ENCODE measurements around the gene PDE4D. TPM values are rescaled to one million over a fixed set of nuclear protein-coding genes. Genes with fewer than 3 reads are reported as not detected.

Gene PDE4D
- total RNA-seq, 1 experiment from 2014 or later = 11.6 TPM

DNA sequence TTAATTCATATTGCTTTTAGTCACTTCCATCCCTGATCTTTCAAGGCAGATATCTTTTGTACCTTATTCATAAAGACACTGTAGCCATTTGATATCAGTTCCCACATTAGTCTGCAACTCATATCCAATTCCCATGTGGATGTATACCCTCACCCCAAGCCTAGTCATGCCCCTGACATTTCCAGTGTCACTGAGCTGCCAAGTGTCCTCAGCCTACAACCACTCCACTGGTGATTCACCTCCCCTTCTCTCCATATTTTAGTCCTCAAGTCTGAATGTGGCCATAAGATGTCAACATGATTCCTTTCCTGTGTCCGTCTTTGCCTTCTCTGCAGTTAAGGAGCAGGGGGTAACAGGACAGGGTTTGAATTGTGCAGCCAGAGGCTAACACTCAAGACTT is 963.8 kb downstream of the PDE4D start:
- Mint-ChIP-seq H3K36me3 (ENCODE audit: insufficient read depth, unreplicated experiment) (no peaks in the 10 kb centered on the region), H3K4me3 (ENCODE audit: low read depth, unreplicated experiment) (no peak overlapping the region), H3K27me3 (ENCODE audit: unreplicated experiment) (peaks cover 86% of the 10 kb centered on the region), H3K9me3 (ENCODE audit: low read depth, unreplicated experiment) (peaks cover 2% of the 10 kb centered on the region), H3K27ac (ENCODE audit: unreplicated experiment) (no peak overlapping the region), H3K4me1 (ENCODE audit: low read depth, unreplicated experiment) (no peaks in the 10 kb centered on the region)
- TF ChIP-seq, protein P1, sequence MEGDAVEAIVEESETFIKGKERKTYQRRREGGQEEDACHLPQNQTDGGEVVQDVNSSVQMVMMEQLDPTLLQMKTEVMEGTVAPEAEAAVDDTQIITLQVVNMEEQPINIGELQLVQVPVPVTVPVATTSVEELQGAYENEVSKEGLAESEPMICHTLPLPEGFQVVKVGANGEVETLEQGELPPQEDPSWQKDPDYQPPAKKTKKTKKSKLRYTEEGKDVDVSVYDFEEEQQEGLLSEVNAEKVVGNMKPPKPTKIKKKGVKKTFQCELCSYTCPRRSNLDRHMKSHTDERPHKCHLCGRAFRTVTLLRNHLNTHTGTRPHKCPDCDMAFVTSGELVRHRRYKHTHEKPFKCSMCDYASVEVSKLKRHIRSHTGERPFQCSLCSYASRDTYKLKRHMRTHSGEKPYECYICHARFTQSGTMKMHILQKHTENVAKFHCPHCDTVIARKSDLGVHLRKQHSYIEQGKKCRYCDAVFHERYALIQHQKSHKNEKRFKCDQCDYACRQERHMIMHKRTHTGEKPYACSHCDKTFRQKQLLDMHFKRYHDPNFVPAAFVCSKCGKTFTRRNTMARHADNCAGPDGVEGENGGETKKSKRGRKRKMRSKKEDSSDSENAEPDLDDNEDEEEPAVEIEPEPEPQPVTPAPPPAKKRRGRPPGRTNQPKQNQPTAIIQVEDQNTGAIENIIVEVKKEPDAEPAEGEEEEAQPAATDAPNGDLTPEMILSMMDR (IDR thresholded peaks at IDR 0.05; ENCODE audit: unreplicated experiment) = no peak
- no TSS peak for BruUV-seq (replicated peaks)
- CTCF ChIA-PET = interaction anchor here (0.6 kb wide), 1 partner anchor 38 kb away, joined by 7 read pairs; no protein-coding TSS in a partner anchor
- intact Hi-C loops (cut with micrococcal nuclease; ENCODE audit: unreplicated experiment) = no loop called here
- DNase-seq = no peak

DNA sequence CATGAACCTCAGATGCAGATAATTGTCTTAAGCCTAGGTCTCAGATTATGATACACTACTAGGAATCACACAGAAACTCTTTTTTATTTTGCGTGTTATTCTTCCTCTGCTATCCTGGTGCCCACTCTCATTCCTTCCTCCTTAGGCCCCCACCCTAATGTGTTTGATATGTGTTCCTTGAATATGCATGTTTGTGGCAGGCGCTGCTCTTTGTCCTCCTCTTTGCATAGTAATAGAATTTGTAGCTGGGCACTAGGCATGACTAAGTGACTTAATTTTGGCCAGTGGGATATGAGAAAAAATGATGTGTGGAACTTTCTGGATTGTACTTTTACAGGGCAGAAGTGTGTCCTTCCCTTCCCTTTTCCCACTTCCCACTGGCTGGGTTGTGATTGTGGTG is 965.6 kb downstream of the PDE4D start:
- Mint-ChIP-seq H3K27ac (ENCODE audit: unreplicated experiment) (no peak overlapping the region), H3K4me1 (ENCODE audit: low read depth, unreplicated experiment) (no peaks in the 10 kb centered on the region), H3K27me3 (ENCODE audit: unreplicated experiment) (peaks cover 97% of the 10 kb centered on the region), H3K9me3 (ENCODE audit: low read depth, unreplicated experiment) (peaks cover 2% of the 10 kb centered on the region), H3K36me3 (ENCODE audit: insufficient read depth, unreplicated experiment) (no peaks in the 10 kb centered on the region), H3K4me3 (ENCODE audit: low read depth, unreplicated experiment) (no peak overlapping the region)
- DNase-seq = no peak
- CTCF ChIA-PET = no interaction called here
- no TSS peak for BruUV-seq (replicated peaks)
- TF ChIP-seq, protein P1 (IDR thresholded peaks at IDR 0.05; ENCODE audit: unreplicated experiment) = no peak
- intact Hi-C loops (cut with micrococcal nuclease; ENCODE audit: unreplicated experiment) = no loop called here

DNA sequence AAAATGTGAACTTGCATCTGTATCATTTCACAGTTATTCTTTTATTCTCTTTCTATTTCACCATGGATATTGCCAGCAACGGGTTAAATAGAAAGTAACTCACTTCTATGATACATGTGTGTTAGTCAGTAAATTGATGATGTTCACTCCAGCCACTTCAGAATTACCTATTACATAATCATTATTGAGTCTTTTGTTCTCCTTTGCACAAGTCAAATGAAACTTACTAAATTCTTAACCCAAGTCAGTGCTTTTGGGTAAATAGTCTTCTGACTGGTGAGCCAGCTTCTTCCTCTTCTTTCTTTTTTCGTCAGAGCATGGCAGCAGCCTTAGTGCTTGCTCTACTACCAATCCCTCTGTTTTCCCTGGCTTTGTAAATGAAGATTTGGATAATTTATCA is 966.3 kb downstream of the PDE4D start:
- no peak for DNase-seq
- Mint-ChIP-seq H3K4me1 (ENCODE audit: low read depth, unreplicated experiment) (no peaks in the 10 kb centered on the region), H3K27me3 (ENCODE audit: unreplicated experiment) (peaks cover 97% of the 10 kb centered on the region), H3K36me3 (ENCODE audit: insufficient read depth, unreplicated experiment) (no peaks in the 10 kb centered on the region), H3K9me3 (ENCODE audit: low read depth, unreplicated experiment) (peaks cover 2% of the 10 kb centered on the region), H3K4me3 (ENCODE audit: low read depth, unreplicated experiment) (no peak overlapping the region), H3K27ac (ENCODE audit: unreplicated experiment) (no peak overlapping the region)
- TF ChIP-seq, protein P1 (IDR thresholded peaks at IDR 0.05; ENCODE audit: unreplicated experiment) = no peak
- CTCF ChIA-PET = no interaction called here
- BruUV-seq (replicated peaks) = no TSS peak
- intact Hi-C loops (cut with micrococcal nuclease; ENCODE audit: unreplicated experiment) = no loop called here

DNA sequence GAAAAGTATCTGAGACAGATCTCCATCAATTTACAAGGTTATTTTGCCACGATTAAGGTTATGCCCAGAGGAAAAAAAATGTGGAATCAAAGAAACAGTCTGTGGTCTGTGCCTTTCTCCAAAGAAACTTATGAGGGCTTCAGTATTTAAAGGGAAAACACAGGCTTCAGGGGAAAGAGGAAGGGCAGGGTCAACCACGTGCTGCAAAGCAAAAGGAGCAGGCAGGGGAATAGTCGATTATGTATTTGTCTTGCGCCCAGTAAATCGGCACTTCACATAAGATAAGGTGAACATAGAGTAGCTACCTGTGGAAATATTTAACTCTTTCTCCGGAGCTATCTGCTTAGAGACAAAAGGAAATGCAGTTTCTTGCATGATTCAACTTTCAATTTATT is 967.0 kb downstream of the PDE4D start:
- Mint-ChIP-seq H3K4me3 (ENCODE audit: low read depth, unreplicated experiment) (no peak overlapping the region), H3K27me3 (ENCODE audit: unreplicated experiment) (peaks cover 92% of the 10 kb centered on the region), H3K27ac (ENCODE audit: unreplicated experiment) (no peak overlapping the region), H3K36me3 (ENCODE audit: insufficient read depth, unreplicated experiment) (no peaks in the 10 kb centered on the region), H3K9me3 (ENCODE audit: low read depth, unreplicated experiment) (peaks cover 2% of the 10 kb centered on the region), H3K4me1 (ENCODE audit: low read depth, unreplicated experiment) (no peaks in the 10 kb centered on the region)
- TF ChIP-seq, protein P1 (IDR thresholded peaks at IDR 0.05; ENCODE audit: unreplicated experiment) = no peak
- intact Hi-C loops (cut with micrococcal nuclease; ENCODE audit: unreplicated experiment) = no loop called here
- CTCF ChIA-PET = no interaction called here
- DNase-seq = no peak
- BruUV-seq (replicated peaks) = no TSS peak

Measured in Calu3 (cell line).